Measurements from ENCODE around the gene ACD.

- TF ChIP-seq ESRRG (CRISPR knock-in tag; IDR thresholded peaks at IDR 0.05) (no peak), TCF4 (CRISPR knock-in tag; IDR thresholded peaks at IDR 0.05; ENCODE audit: borderline replicate concordance) (no peak), ZFP3 (CRISPR knock-in tag; IDR thresholded peaks at IDR 0.05) (no peak), CSRNP3 (CRISPR knock-in tag; IDR thresholded peaks at IDR 0.05) (no peak), ZNF70 (CRISPR knock-in tag; IDR thresholded peaks at IDR 0.05) (no peak), ZNF565 (CRISPR knock-in tag; conservative IDR thresholded peaks at IDR 0.05; ENCODE audit: low read depth) (no peak)
- TF ChIP-seq, protein P1, sequence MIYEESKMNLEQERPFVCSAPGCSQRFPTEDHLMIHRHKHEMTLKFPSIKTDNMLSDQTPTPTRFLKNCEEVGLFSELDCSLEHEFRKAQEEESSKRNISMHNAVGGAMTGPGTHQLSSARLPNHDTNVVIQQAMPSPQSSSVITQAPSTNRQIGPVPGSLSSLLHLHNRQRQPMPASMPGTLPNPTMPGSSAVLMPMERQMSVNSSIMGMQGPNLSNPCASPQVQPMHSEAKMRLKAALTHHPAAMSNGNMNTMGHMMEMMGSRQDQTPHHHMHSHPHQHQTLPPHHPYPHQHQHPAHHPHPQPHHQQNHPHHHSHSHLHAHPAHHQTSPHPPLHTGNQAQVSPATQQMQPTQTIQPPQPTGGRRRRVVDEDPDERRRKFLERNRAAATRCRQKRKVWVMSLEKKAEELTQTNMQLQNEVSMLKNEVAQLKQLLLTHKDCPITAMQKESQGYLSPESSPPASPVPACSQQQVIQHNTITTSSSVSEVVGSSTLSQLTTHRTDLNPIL (CRISPR knock-in tag; IDR thresholded peaks at IDR 0.05; ENCODE audit: low read depth) = no peak
These were observed 27.5 kb downstream of the ACD start for GRCh38 chr16:67632415-67633172.
